ENCODE results near the gene PSMA3.

The PSMA3 gene

DNA sequence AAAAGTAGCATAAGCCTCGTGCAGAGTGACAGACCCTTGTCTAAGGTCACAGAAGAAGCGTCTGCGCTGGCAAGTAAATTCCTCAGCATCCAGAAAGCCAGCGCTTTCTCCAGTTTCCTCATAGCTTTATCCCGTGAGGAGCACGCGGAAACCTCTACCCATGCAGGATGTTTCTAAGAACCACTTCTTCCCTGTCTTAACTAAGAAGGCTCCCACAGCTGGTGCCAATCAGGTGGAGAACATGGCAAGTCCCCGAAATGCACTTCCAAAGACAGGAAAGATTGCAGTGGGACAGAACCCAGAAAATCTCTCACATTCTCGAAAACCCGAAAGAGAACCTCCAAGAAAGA, 52.7 kb downstream of the PSMA3 start:
- Histone ChIP-seq H3K36me3 (ENCODE audit: control insufficient read depth in 1 of 2, insufficient read depth in 2 of 2, low read depth in 1 of 2, low read length in 2 of 2) (peaks cover 16 to 39% of the 10 kb centered on the region in 2 experiments), H2BK15ac (ENCODE audit: low read depth, poor library complexity, severe bottlenecking) (no peak overlapping the region), H3K14ac (ENCODE audit: low read length in 2 of 2) (no peak overlapping the region), H4K91ac (ENCODE audit: low read length) (no peak overlapping the region), H3K9me3 (ENCODE audit: control insufficient read depth, low read length) (no peaks in the 10 kb centered on the region), H3K23ac (ENCODE audit: low read length in 2 of 2) (no peak overlapping the region), H3K18ac (ENCODE audit: low read depth in 1 of 2, low read length in 2 of 2) (peak overlapping the region in 1 of 2 experiments; percentile 18), H4K8ac (ENCODE audit: low read length) (no peak overlapping the region), H3K27me3 (ENCODE audit: control insufficient read depth in 1 of 2, insufficient read depth in 1 of 2, low read length in 2 of 2) (no peaks in the 10 kb centered on the region), H2BK5ac (ENCODE audit: low read depth, low read length, poor library complexity, severe bottlenecking) (no peak overlapping the region), H3K4me1 (ENCODE audit: control insufficient read depth, insufficient read depth, low read depth, low read length) (no peaks in the 10 kb centered on the region), H3K4ac (ENCODE audit: low read depth in 1 of 2, low read length in 2 of 2) (no peak overlapping the region), H3K27ac (ENCODE audit: low read length, poor library complexity, severe bottlenecking) (peak overlapping the region; percentile 98), H2AK5ac (ENCODE audit: low read length, severe bottlenecking) (no peak overlapping the region), H3K79me1 (replicated peaks; ENCODE audit: low read length, poor library complexity, severe bottlenecking) (peaks cover 2% of the 10 kb centered on the region), H2BK12ac (ENCODE audit: low read length in 2 of 2) (no peak overlapping the region), H2AFZ (ENCODE audit: low read depth, low read length) (no peak overlapping the region), H2BK120ac (ENCODE audit: low read depth, low read length) (no peak overlapping the region), H3K4me3 (ENCODE audit: insufficient read depth in 1 of 2, low read depth in 1 of 2, low read length in 2 of 2) (peak overlapping the region; percentile 71 to 96), H3K4me2 (ENCODE audit: low read length, poor library complexity, severe bottlenecking) (peak overlapping the region; percentile 62), H3K9ac (ENCODE audit: low read length) (peak overlapping the region; percentile 99)
- DNase-seq = peak; percentile 85
- 0% methylated on average over 10 of the region's 10 CpGs for WGBS

- peak; percentile 100 for DNase-seq
- H3K4me2 ChIP-seq (ENCODE audit: low read length, poor library complexity, severe bottlenecking) = no peak overlapping the region
- H2BK5ac ChIP-seq (ENCODE audit: low read depth, low read length, poor library complexity, severe bottlenecking) = peak overlapping the region; percentile 50
- peaks cover 19 to 35% of the 10 kb centered on the region in 2 experiments for H3K36me3 ChIP-seq (ENCODE audit: control insufficient read depth in 1 of 2, insufficient read depth in 2 of 2, low read depth in 1 of 2, low read length in 2 of 2)
- peak overlapping the region in 1 of 2 experiments; percentile 96 for H3K14ac ChIP-seq (ENCODE audit: low read length in 2 of 2)
- peak overlapping the region; percentile 88 to 94 for H3K18ac ChIP-seq (ENCODE audit: low read depth in 1 of 2, low read length in 2 of 2)
- no peaks in the 10 kb centered on the region for H3K9me3 ChIP-seq (ENCODE audit: control insufficient read depth, low read length)
- peak overlapping the region; percentile 97 for H4K91ac ChIP-seq (ENCODE audit: low read length)
- H3K79me1 ChIP-seq (replicated peaks; ENCODE audit: low read length, poor library complexity, severe bottlenecking) = peaks cover 2% of the 10 kb centered on the region
- H2AFZ ChIP-seq (ENCODE audit: low read depth, low read length) = no peak overlapping the region
- no peak overlapping the region for H2AK5ac ChIP-seq (ENCODE audit: low read length, severe bottlenecking)
- no peaks in the 10 kb centered on the region for H3K27me3 ChIP-seq (ENCODE audit: control insufficient read depth in 1 of 2, insufficient read depth in 1 of 2, low read length in 2 of 2)
- no peaks in the 10 kb centered on the region for H3K4me1 ChIP-seq (ENCODE audit: control insufficient read depth, insufficient read depth, low read depth, low read length)
- H2BK15ac ChIP-seq (ENCODE audit: low read depth, poor library complexity, severe bottlenecking) = no peak overlapping the region
- H2BK120ac ChIP-seq (ENCODE audit: low read depth, low read length) = no peak overlapping the region
- H2BK12ac ChIP-seq (ENCODE audit: low read length in 2 of 2) = no peak overlapping the region
- peak overlapping the region; percentile 97 for H4K8ac ChIP-seq (ENCODE audit: low read length)
- peak overlapping the region; percentile 71 to 96 for H3K4me3 ChIP-seq (ENCODE audit: insufficient read depth in 1 of 2, low read depth in 1 of 2, low read length in 2 of 2)
- H3K4ac ChIP-seq (ENCODE audit: low read depth in 1 of 2, low read length in 2 of 2) = peak overlapping the region; percentile 55 to 81
- peak overlapping the region in 1 of 2 experiments; percentile 23 for H3K23ac ChIP-seq (ENCODE audit: low read length in 2 of 2)
- H3K9ac ChIP-seq (ENCODE audit: low read length) = peak overlapping the region; percentile 99
- under 1% methylated on average over 40 of the region's 40 CpGs for WGBS
- peak overlapping the region; percentile 98 for H3K27ac ChIP-seq (ENCODE audit: low read length, poor library complexity, severe bottlenecking)
These were observed 53.3 kb downstream of the PSMA3 start for GRCh38 chr14:58297762-58298476.

DNA sequence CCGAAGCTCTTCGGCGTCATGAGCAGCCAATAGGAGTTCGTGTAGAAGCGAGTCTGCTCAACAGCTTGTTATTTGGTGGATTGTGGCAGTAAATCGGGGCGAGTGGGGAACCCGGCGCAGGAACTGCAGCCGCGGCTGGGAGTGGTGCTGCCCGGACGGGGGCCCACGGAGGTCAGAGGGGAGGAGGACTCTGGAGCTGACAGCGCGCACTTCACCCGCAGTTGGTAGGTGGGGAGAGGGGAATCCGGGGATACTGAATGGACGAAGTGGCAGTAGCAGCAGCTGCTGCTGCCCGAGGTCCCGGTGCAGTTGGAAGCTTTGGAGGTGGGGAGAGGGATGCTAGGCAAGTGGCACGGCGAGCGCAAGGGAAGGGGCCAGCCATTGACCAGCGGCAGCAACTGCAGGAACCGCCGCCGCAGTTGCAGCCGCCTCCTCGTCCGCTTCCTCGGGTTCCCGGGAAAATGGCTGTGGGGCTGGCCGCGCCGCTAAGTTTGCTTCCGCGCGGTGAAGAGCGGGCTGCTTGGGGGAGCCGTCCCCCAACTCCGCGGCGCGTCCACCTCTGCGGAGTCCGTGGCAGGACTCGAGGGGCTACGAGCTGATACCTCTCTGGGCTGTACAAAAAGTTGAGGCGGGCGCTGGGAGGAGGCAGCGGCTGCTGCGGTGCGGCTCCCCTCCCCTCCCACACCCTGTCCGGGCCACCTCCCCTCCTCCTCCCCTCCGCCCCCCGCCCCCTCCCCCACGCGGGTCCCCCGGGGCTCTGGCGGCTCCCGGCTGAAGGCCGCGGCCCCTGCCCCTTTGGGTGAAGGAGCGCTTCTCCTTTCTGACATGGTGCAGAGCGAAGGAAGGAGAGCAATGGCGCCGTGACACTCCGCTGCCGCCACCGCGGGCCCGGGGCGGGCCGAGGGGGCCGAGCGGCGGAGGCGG, 54.1 kb downstream of the PSMA3 start, which contains the start of gene ARID4A:
TSS of gene ARID4A (plus strand) at position 79 of the 924 bp plus-strand sequence. CDS start 1,300 bp downstream, outside the sequence.
- Histone ChIP-seq H2BK12ac (ENCODE audit: low read length in 2 of 2) (peak within 1 kb of the TSS in 1 of 2 experiments; percentile 90), H3K18ac (ENCODE audit: low read depth in 1 of 2, low read length in 2 of 2) (peak within 1 kb of the TSS; percentile 88 to 94), H2AFZ (ENCODE audit: low read depth, low read length) (peak within 1 kb of the TSS; percentile 91), H2BK120ac (ENCODE audit: low read depth, low read length) (peak within 1 kb of the TSS; percentile 65), H3K9me3 (ENCODE audit: control insufficient read depth, low read length) (no peaks in the 10 kb centered on the region), H2BK5ac (ENCODE audit: low read depth, low read length, poor library complexity, severe bottlenecking) (peak within 1 kb of the TSS; percentile 80), H4K91ac (ENCODE audit: low read length) (peak within 1 kb of the TSS; percentile 97), H3K14ac (ENCODE audit: low read length in 2 of 2) (peak within 1 kb of the TSS in 1 of 2 experiments; percentile 96), H3K9ac (ENCODE audit: low read length) (peak within 1 kb of the TSS; percentile 99), H3K4me3 (ENCODE audit: insufficient read depth in 1 of 2, low read depth in 1 of 2, low read length in 2 of 2) (peak within 1 kb of the TSS; percentile 94 to 96), H2BK15ac (ENCODE audit: low read depth, poor library complexity, severe bottlenecking) (peak within 1 kb of the TSS; percentile 63), H3K4me1 (ENCODE audit: control insufficient read depth, insufficient read depth, low read depth, low read length) (no peaks in the 10 kb centered on the region), H3K23ac (ENCODE audit: low read length in 2 of 2) (peak within 1 kb of the TSS in 1 of 2 experiments; percentile 100), H3K27ac (ENCODE audit: low read length, poor library complexity, severe bottlenecking) (peak within 1 kb of the TSS; percentile 98), H3K36me3 (ENCODE audit: control insufficient read depth in 1 of 2, insufficient read depth in 2 of 2, low read depth in 1 of 2, low read length in 2 of 2) (peaks cover 20 to 36% of the 10 kb centered on the region in 2 experiments), H2AK5ac (ENCODE audit: low read length, severe bottlenecking) (no peak within 1 kb of the TSS), H3K79me1 (replicated peaks; ENCODE audit: low read length, poor library complexity, severe bottlenecking) (peaks cover 5% of the 10 kb centered on the region), H3K4me2 (ENCODE audit: low read length, poor library complexity, severe bottlenecking) (peak within 1 kb of the TSS; percentile 66), H3K4ac (ENCODE audit: low read depth in 1 of 2, low read length in 2 of 2) (peak within 1 kb of the TSS; percentile 55 to 81), H4K8ac (ENCODE audit: low read length) (peak within 1 kb of the TSS; percentile 97), H3K27me3 (ENCODE audit: control insufficient read depth in 1 of 2, insufficient read depth in 1 of 2, low read length in 2 of 2) (no peaks in the 10 kb centered on the region)
- WGBS = under 1% methylated on average over 58 of the region's 79 CpGs
- no peak for DNase-seq
